22Rv1 (cell line): ENCODE results near the gene EFHC1.

ENCODE experiments used
- ZFX ChIP-seq: fragments of 450-650 bp; IDR thresholded peaks from 2 replicates; pipeline ENCODE4 v1.6.1; 2017; ENCODE audit warnings: antibody characterized with exemption, borderline replicate concordance
- TF ChIP-seq, protein P1 (sequence below): fragments of 450-650 bp; IDR thresholded peaks from 2 replicates; pipeline ENCODE4 v1.5.1; 2017; ENCODE audit warnings: mild to moderate bottlenecking

DNA sequence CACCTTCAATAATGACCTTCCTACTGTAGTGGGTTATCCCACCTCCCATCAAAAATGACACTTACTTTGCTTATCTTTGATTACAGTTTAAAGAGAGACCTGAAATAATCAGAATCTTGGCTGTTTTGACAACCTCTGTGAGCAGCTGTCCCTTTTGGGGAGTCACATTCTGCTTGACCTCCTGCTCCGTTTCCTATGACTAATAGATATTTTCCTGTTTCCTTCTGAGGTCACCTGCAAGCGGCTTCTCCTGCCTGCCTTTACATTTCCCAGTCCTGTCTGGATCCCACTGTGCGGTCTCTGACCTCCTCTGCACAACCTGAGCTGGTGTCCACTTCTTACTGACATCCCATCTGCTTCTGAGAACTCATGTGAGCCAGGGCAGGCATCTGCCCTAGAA is 102.5 kb downstream of the EFHC1 start:
- TF ChIP-seq, protein P1, sequence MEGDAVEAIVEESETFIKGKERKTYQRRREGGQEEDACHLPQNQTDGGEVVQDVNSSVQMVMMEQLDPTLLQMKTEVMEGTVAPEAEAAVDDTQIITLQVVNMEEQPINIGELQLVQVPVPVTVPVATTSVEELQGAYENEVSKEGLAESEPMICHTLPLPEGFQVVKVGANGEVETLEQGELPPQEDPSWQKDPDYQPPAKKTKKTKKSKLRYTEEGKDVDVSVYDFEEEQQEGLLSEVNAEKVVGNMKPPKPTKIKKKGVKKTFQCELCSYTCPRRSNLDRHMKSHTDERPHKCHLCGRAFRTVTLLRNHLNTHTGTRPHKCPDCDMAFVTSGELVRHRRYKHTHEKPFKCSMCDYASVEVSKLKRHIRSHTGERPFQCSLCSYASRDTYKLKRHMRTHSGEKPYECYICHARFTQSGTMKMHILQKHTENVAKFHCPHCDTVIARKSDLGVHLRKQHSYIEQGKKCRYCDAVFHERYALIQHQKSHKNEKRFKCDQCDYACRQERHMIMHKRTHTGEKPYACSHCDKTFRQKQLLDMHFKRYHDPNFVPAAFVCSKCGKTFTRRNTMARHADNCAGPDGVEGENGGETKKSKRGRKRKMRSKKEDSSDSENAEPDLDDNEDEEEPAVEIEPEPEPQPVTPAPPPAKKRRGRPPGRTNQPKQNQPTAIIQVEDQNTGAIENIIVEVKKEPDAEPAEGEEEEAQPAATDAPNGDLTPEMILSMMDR: no peak
- no peak for TF ChIP-seq ZFX
